ENCODE data around the gene NAB2.

The NAB2 gene

DNA sequence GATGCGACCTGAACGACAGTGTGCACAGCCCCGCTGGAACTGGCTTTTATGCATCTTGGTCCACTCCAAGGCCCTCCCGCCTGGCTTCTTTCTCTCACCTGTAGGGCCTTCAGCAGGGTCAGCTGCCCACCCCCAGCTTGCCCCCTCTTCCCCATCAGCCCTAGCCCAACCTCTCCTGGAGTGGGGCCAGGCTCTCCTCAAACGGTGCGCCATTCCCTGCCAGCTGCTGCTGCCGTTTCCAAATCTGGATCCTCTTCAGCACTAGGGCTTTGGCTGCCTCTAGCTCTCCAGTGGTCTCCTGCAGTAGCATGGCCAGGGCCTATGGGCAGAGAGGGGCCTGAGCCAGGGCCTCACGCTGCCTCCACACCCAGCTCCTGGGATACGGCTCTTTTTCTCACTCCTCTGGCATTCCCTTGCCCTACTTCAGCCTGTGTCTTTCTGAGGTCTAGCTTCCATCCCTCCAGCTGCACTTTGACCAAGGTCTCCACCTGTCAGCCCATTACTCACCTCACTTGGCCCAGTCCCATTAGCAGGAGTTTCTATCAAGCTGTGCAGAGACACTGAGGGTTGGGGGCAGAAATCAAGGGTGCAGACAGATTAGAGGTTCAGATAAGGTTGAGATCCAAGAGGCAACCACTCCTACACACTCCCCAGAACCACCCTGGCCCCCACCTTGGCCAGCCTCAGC is 17.3 kb downstream of the NAB2 start:
- peaks cover 24% of the 10 kb centered on the region for H3K36me3 ChIP-seq (ENCODE audit: control insufficient read depth, insufficient read depth, low read length)
- H3K9ac ChIP-seq (ENCODE audit: low read depth, low read length) = no peak overlapping the region
- H3K27ac ChIP-seq (ENCODE audit: low read depth, low read length) = no peak overlapping the region
- no peaks in the 10 kb centered on the region for H3K9me3 ChIP-seq (ENCODE audit: control insufficient read depth, insufficient read depth, low read length)
- H3K4me3 ChIP-seq (ENCODE audit: low read depth, low read length) = no peak overlapping the region
- H3K27me3 ChIP-seq (ENCODE audit: control insufficient read depth, insufficient read depth, low read length) = no peaks in the 10 kb centered on the region
- H3K4me1 ChIP-seq (ENCODE audit: control insufficient read depth, insufficient read depth, low read length) = peaks cover 17% of the 10 kb centered on the region

- Histone ChIP-seq H3K27ac (ENCODE audit: low read depth, low read length) (no peak overlapping the region), H3K4me1 (ENCODE audit: control insufficient read depth, insufficient read depth, low read length) (peaks cover 26% of the 10 kb centered on the region), H3K36me3 (ENCODE audit: control insufficient read depth, insufficient read depth, low read length) (peaks cover 24% of the 10 kb centered on the region), H3K27me3 (ENCODE audit: control insufficient read depth, insufficient read depth, low read length) (no peaks in the 10 kb centered on the region), H3K4me3 (ENCODE audit: low read depth, low read length) (no peak overlapping the region), H3K9me3 (ENCODE audit: control insufficient read depth, insufficient read depth, low read length) (no peaks in the 10 kb centered on the region), H3K9ac (ENCODE audit: low read depth, low read length) (no peak overlapping the region)
These were observed 18.7 kb downstream of the NAB2 start for GRCh38 chr12:57107456-57108155.

GRCh38 chr12:57109207-57110103 is 20.5 kb downstream of the NAB2 start:
- Histone ChIP-seq H3K9ac (ENCODE audit: low read depth, low read length) (no peak overlapping the region), H3K4me1 (ENCODE audit: control insufficient read depth, insufficient read depth, low read length) (peaks cover 26% of the 10 kb centered on the region), H3K9me3 (ENCODE audit: control insufficient read depth, insufficient read depth, low read length) (no peaks in the 10 kb centered on the region), H3K36me3 (ENCODE audit: control insufficient read depth, insufficient read depth, low read length) (peaks cover 18% of the 10 kb centered on the region; the same call in 1 of the 2 replicates), H3K27ac (ENCODE audit: low read depth, low read length) (peak overlapping the region; percentile 96), H3K4me3 (ENCODE audit: low read depth, low read length) (peak overlapping the region; percentile 55; the same call in 1 of the 2 replicates), H3K27me3 (ENCODE audit: control insufficient read depth, insufficient read depth, low read length) (no peaks in the 10 kb centered on the region)

GRCh38 chr12:57110104-57111030 is 21.5 kb downstream of the NAB2 start:
- peaks cover 26% of the 10 kb centered on the region for H3K4me1 ChIP-seq (ENCODE audit: control insufficient read depth, insufficient read depth, low read length)
- peaks cover 13% of the 10 kb centered on the region; the same call in 1 of the 2 replicates for H3K36me3 ChIP-seq (ENCODE audit: control insufficient read depth, insufficient read depth, low read length)
- no peaks in the 10 kb centered on the region for H3K9me3 ChIP-seq (ENCODE audit: control insufficient read depth, insufficient read depth, low read length)
- peak overlapping the region; percentile 55 for H3K4me3 ChIP-seq (ENCODE audit: low read depth, low read length)
- H3K9ac ChIP-seq (ENCODE audit: low read depth, low read length) = peak overlapping the region; percentile 62; the same call in 1 of the 2 replicates
- no peaks in the 10 kb centered on the region for H3K27me3 ChIP-seq (ENCODE audit: control insufficient read depth, insufficient read depth, low read length)
- peak overlapping the region; percentile 96 for H3K27ac ChIP-seq (ENCODE audit: low read depth, low read length)

GRCh38 chr12:57111031-57111734 is 22.3 kb downstream of the NAB2 start, which contains the start of gene STAT6:
STAT6 (minus strand) TSS chr12:57111362; CDS start chr12:57108278, 3,084 bp downstream.
- H3K27ac ChIP-seq (ENCODE audit: low read depth, low read length) = peak within 1 kb of the TSS; percentile 96
- H3K4me3 ChIP-seq (ENCODE audit: low read depth, low read length) = peak within 1 kb of the TSS; percentile 55
- H3K27me3 ChIP-seq (ENCODE audit: control insufficient read depth, insufficient read depth, low read length) = no peaks in the 10 kb centered on the region; the same call in 1 of the 2 replicates
- peaks cover 26% of the 10 kb centered on the region for H3K4me1 ChIP-seq (ENCODE audit: control insufficient read depth, insufficient read depth, low read length)
- H3K9ac ChIP-seq (ENCODE audit: low read depth, low read length) = peak within 1 kb of the TSS; percentile 62
- H3K9me3 ChIP-seq (ENCODE audit: control insufficient read depth, insufficient read depth, low read length) = no peaks in the 10 kb centered on the region
- peaks cover 8% of the 10 kb centered on the region; the same call in 1 of the 2 replicates for H3K36me3 ChIP-seq (ENCODE audit: control insufficient read depth, insufficient read depth, low read length)

DNA sequence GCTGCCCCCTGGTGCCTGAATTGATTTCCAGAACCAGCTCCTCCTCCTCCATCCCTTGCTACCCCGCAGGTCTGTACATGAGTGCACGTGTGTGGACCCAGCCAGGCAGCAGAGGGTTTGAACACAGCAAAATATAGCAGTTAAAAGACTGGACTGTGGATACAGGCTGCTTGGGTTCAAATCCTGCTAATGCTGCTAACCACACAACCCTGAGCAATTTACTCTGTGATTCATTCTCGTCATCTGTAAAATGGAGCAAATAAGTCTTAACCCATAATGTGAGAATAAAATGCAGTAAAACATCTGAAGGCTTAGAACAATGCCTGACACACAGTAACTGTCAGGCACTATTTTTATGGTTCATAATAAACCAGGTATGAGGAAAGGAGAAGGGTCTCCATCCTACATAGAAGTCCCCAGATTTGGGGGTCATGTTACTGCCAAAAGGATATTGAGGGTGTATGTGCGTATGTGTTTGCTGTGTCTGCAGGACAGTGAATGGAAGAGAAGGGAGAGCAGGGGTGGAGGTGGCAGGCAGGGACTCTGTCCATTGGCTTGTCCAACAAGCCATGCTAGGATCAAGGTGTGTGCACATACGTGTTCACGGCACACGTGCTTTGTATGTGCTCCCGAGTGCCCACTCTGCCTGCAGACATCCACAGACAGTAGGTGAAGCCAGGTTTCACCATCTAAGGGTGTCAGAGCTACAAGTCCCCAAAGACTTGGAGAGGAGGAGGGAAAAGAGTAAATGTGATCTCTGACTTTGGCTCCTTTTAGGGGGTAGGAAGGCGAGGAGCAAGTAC is 23.8 kb downstream of the NAB2 start:
- H3K9me3 ChIP-seq (ENCODE audit: control insufficient read depth, insufficient read depth, low read length) = no peaks in the 10 kb centered on the region
- no peaks in the 10 kb centered on the region; the same call in 1 of the 2 replicates for H3K27me3 ChIP-seq (ENCODE audit: control insufficient read depth, insufficient read depth, low read length)
- no peak overlapping the region for H3K27ac ChIP-seq (ENCODE audit: low read depth, low read length)
- peak overlapping the region; percentile 55; the same call in 1 of the 2 replicates for H3K4me3 ChIP-seq (ENCODE audit: low read depth, low read length)
- H3K36me3 ChIP-seq (ENCODE audit: control insufficient read depth, insufficient read depth, low read length) = no peaks in the 10 kb centered on the region
- peaks cover 26% of the 10 kb centered on the region for H3K4me1 ChIP-seq (ENCODE audit: control insufficient read depth, insufficient read depth, low read length)
- H3K9ac ChIP-seq (ENCODE audit: low read depth, low read length) = no peak overlapping the region

DNA sequence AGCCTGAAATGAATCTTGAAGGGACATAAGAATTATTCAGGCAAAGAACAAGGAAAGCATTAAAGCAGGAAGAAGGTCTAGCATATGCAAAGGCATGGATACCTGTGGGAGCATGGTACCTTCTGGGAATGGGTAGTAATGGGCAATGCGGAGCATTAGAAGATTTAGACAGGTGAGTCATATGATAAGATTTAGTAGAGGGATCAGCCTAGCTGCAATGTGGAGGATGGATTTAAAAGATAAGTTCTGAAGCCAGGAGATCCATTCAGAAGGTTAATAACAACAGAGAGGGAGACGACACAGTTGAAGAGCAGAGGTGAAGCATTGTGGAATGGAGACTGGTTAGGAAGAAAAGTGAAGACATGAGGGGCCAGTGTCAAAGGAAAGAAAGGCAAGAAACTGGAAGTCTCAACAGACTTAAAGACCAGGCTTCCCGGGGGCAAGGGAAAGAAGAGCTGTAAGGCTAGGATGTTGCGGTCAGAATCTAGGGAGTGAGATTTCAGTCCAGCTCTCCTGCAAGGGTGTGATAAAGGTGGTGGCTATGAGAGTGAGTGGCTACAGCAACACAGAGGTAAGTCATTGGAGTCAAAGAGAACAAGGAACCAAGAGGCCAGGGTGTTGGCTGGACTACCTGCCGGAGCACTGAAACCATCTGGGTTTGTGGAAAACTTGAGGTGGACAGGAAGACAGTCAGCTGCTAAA is 27.8 kb downstream of the NAB2 start:
- no peak overlapping the region for H3K27ac ChIP-seq (ENCODE audit: low read depth, low read length)
- H3K36me3 ChIP-seq (ENCODE audit: control insufficient read depth, insufficient read depth, low read length) = no peaks in the 10 kb centered on the region
- no peaks in the 10 kb centered on the region for H3K9me3 ChIP-seq (ENCODE audit: control insufficient read depth, insufficient read depth, low read length)
- H3K4me1 ChIP-seq (ENCODE audit: control insufficient read depth, insufficient read depth, low read length) = peaks cover 4% of the 10 kb centered on the region
- H3K4me3 ChIP-seq (ENCODE audit: low read depth, low read length) = no peak overlapping the region
- H3K27me3 ChIP-seq (ENCODE audit: control insufficient read depth, insufficient read depth, low read length) = no peaks in the 10 kb centered on the region; the same call in 1 of the 2 replicates
- no peak overlapping the region for H3K9ac ChIP-seq (ENCODE audit: low read depth, low read length)

- H3K4me3 ChIP-seq (ENCODE audit: low read depth, low read length) = no peak overlapping the region
- H3K9me3 ChIP-seq (ENCODE audit: control insufficient read depth, insufficient read depth, low read length) = no peaks in the 10 kb centered on the region
- H3K4me1 ChIP-seq (ENCODE audit: control insufficient read depth, insufficient read depth, low read length) = no peaks in the 10 kb centered on the region
- H3K9ac ChIP-seq (ENCODE audit: low read depth, low read length) = no peak overlapping the region
- no peaks in the 10 kb centered on the region for H3K36me3 ChIP-seq (ENCODE audit: control insufficient read depth, insufficient read depth, low read length)
- H3K27me3 ChIP-seq (ENCODE audit: control insufficient read depth, insufficient read depth, low read length) = no peaks in the 10 kb centered on the region; the same call in 1 of the 2 replicates
- H3K27ac ChIP-seq (ENCODE audit: low read depth, low read length) = no peak overlapping the region
These were observed 29.9 kb downstream of the NAB2 start for GRCh38 chr12:57118711-57119271.
